GM06990 (cell line): ENCODE data around the gene KRTAP2-1.
"Not testable (repeated sequence)": the region's sequence is repeated elsewhere in the genome, so short reads cannot be mapped to it uniquely, and the experiment has no call there.

Experiments used
- DNase-seq: peaks from one replicate; pipeline ENCODE4 v3.0.0-alpha.2; 2011; ENCODE audit not compliant: insufficient read length; ENCODE audit errors: extremely low read depth
- H3K27me3 ChIP-seq: replicated peaks from 2 replicates; pipeline ENCODE4 v1.6.0; 2011; ENCODE audit warnings: low read length; ENCODE audit not compliant: control insufficient read depth, insufficient read depth
- H3K36me3 ChIP-seq: 2 replicates; pipeline ENCODE4 v1.5.1; 2011; ENCODE audit warnings: low read length; ENCODE audit not compliant: control insufficient read depth, insufficient read depth
- H3K4me3 ChIP-seq: replicated peaks from 2 replicates; pipeline ENCODE4 v1.5.1; 2011; ENCODE audit warnings: low read depth, mild to moderate bottlenecking, control low read depth, low read length
- TF ChIP-seq, protein P1 (sequence below): IDR thresholded peaks from 2 replicates; pipeline ENCODE4 v1.5.1; 2011; ENCODE audit warnings: low read length, control low read depth, mild to moderate bottlenecking, inconsistent platforms; ENCODE audit not compliant: insufficient read depth, poor library complexity, severe bottlenecking

The KRTAP2-1 gene

DNA sequence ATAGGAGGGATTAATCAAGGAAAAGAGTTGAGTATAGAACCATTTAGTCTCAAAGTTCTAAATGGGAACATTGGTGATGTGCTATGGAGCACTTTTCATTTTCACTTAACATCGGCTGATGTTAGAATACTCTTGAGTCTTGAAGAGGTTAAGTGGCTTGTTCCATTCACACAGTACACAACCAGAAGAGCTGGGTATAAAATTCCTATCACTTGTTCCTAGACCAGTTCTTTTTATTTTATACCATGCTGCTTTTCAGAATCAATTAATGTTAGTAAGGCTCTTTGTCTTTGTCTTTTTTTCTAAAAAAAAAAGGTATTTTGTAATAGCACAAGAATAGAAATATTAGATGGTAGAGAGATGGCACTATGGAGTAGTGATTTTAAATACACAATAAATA lies 4.2 kb downstream of the KRTAP2-1 start:
- no peak for DNase-seq
- Histone ChIP-seq H3K27me3 (no peaks in the 10 kb centered on the region), H3K4me3 (no peak overlapping the region), H3K36me3 (no peaks in the 10 kb centered on the region)
- TF ChIP-seq, protein P1, sequence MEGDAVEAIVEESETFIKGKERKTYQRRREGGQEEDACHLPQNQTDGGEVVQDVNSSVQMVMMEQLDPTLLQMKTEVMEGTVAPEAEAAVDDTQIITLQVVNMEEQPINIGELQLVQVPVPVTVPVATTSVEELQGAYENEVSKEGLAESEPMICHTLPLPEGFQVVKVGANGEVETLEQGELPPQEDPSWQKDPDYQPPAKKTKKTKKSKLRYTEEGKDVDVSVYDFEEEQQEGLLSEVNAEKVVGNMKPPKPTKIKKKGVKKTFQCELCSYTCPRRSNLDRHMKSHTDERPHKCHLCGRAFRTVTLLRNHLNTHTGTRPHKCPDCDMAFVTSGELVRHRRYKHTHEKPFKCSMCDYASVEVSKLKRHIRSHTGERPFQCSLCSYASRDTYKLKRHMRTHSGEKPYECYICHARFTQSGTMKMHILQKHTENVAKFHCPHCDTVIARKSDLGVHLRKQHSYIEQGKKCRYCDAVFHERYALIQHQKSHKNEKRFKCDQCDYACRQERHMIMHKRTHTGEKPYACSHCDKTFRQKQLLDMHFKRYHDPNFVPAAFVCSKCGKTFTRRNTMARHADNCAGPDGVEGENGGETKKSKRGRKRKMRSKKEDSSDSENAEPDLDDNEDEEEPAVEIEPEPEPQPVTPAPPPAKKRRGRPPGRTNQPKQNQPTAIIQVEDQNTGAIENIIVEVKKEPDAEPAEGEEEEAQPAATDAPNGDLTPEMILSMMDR, result no peak

DNA sequence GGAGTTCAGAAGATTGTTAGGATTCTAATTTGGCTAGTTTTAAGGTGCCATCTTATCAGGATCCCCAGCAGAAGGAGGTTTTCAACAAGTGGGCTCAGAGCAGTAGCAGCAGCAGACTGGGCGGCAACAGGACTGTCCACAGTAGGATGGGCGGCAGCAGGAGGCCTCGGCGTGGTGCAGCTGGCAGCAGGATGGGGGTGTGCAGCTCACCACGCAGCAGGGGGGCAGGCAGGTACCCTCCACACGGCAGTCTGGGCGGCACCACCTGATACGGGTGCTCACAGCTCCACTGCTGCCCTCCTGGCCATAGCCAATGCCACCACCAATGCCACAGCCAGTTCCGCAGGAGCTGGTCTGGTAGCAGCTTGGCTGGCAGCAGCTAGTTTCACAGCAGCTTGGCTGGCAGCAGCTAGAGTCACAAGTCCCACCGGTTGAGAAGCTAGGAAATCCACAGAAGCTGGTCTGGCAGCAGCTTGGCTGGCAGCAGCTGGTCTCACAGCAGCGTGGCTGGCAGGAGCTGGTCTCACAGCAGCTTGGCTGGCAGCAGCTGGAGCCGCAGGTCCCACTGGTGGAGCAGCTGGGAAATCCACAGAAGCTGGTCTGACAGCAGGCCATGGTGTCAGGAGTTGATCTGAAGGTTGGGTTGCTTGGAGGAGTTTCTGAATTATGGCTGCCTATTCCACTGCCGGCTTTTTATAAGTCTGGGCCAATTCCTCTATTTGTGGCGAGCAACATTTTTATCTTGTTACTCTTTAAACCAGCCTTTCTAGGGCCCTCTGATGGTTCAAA lies 6.1 kb downstream of the KRTAP2-1 start, which contains the start of gene KRTAP1-1:
Gene KRTAP1-1 (minus strand): TSS at position 668 of the 789 bp plus-strand sequence. CDS start 53 bp downstream, at position 615.
- not testable (repeated sequence) for H3K36me3 ChIP-seq, H3K27me3 ChIP-seq, H3K4me3 ChIP-seq, DNase-seq

DNA sequence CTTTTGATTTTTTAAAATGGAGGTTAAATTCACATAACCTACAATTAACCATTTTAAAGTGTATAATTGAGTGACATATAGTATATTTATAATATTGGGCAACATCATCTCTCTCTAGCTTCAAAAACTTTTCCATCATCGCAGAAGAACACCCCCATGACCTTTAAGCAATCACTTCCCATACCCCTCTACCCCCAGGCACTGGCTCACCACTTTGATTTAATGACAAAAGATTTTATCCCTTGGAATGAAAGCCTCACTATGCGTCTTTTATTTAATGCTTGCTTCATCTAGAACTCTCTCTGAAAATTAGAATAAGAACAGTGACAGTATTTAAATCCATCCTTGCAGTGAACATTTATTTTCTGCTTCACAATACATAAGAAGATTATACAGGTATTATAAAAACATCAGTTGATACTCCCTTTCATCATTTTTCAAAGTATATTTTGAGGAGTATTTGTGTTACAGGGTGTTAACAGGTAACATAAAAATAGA lies 9.2 kb downstream of the KRTAP2-1 start:
- no peak overlapping the region for H3K4me3 ChIP-seq
- DNase-seq, result no peak
- H3K36me3 ChIP-seq, result no peaks in the 10 kb centered on the region
- TF ChIP-seq, protein P1, result no peak
- no peaks in the 10 kb centered on the region for H3K27me3 ChIP-seq

DNA sequence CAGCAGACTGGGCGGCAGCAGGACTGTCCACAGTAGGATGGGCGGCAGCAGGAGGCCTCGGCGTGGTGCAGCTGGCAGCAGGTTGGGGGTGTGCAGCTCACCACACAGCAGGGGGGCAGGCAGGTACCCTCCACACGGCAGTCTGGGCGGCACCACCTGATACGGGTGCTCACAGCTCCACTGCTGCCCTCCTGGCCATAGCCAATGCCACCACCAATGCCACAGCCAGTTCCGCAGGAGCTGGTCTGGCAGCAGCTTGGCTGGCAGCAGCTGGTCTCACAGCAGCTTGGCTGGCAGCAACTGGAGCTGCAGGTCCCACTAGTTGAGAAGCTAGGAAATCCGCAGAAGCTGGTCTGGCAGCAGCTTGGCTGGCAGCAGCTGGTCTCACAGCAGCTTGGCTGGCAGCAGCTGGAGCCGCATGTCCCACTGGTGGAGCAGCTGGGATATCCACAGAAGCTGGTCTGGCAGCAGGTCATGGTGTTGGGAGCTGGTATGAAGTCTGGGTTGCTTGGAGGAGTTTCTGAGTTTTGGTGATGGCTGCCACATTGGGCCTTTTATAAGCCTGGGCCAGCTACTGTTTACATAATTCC lies 12.7 kb downstream of the KRTAP2-1 start, which contains the start of gene KRTAP1-3:
Gene KRTAP1-3 (minus strand): TSS at position 529 of the 590 bp plus-strand sequence. CDS start 53 bp downstream, at position 476.
- not testable (repeated sequence) for H3K36me3 ChIP-seq, H3K27me3 ChIP-seq, DNase-seq, H3K4me3 ChIP-seq

DNA sequence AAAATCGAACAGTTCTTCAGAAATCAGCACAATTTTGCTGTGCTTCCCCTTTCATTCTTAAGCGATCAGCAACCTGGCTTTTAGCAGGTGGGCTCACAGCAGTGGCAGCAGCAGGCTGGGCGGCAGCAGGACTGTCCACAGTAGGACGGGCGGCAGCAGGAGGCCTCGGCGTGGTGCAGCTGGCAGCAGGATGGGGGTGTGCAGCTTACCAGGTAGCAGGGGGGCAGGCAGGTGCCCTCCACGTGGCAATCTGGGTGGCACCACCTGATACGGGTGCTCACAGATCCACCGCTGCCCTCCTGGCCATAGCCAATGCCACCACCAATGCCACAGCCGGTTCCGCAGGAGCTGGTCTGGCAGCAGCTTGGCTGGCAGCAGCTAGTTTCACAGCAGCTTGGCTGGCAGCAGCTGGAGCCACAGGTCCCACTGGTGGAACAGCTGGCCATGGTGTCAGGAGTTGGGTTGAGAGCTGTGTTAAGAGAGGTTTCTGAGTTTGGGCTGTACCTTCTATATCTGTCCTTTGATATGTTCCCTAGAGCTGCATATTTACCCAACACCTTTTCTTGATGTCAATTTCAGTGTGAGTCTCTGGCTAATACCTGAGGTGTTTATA lies 17.4 kb downstream of the KRTAP2-1 start, which contains the start of gene KRTAP1-4:
Gene KRTAP1-4 (minus strand): TSS at position 563 of the 613 bp plus-strand sequence. CDS start 117 bp downstream, at position 446.
- DNase-seq, result no peak
- no peak within 1 kb of the TSS for H3K4me3 ChIP-seq
- TF ChIP-seq, protein P1, result no peak
- no peaks in the 10 kb centered on the region for H3K36me3 ChIP-seq
- H3K27me3 ChIP-seq, result no peaks in the 10 kb centered on the region

DNA sequence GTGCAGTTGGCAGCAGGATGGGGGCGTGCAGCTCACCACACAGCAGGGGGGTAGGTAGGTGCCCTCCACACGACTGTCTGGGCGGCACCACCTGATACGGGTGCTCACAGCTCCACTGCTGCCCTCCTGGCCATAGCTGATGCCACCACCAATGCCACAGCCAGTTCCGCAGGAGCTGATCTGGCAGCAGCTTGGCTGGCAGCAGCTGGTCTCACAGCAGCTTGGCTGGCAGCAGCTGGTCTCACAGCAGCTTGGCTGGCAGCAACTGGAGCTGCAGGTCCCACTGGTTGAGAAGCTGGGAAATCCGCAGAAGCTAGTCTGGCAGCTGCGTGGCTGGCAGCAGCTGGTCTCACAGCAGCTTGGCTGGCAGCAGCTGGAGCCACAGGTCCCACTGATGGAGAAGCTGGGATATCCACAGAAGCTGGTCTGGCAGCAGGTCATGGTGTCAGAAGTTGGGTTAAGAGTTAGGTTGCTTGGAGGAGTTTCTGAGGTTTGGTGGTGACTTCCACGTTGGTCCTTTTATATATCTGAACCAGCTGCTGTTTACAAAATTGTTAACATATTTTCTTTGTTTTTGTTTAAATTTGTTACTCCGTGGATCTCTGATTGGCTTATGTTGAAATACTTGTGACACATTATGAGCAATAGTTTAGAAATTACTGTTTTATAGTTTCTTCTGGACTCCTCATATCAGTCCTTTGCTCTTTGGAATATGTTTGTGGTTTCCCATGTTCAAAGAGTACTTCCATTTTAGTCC lies 20.2 kb downstream of the KRTAP2-1 start, which contains the start of gene KRTAP1-5:
Gene KRTAP1-5 (minus strand): TSS at position 494 of the 757 bp plus-strand sequence. CDS start 53 bp downstream, at position 441.
- DNase-seq, result no peak
- no peak within 1 kb of the TSS for H3K4me3 ChIP-seq
- H3K36me3 ChIP-seq, result no peaks in the 10 kb centered on the region
- TF ChIP-seq, protein P1, result no peak
- H3K27me3 ChIP-seq, result no peaks in the 10 kb centered on the region
